Prostate gland (tissue), 2 donors: ENCODE results near the gene ZMYND10. TPM values are rescaled to one million over a fixed set of nuclear protein-coding genes. Genes with fewer than 3 reads are reported as not detected.

Experiments
- DNase-seq: peaks from one replicate; pipeline ENCODE4 v3.0.0-alpha.2; 2019; ENCODE audit warnings: low spot score
- H3K27ac ChIP-seq, 2 donors: fragments of 200-600 bp; sonication (generic); 2 replicates each; pipeline ENCODE4 v1.5.1; 2017 to 2019
- H3K27me3 ChIP-seq: fragments of 200-600 bp; sonication (generic); replicated peaks from 2 replicates; pipeline ENCODE4 v1.5.1; 2019; ENCODE audit not compliant: insufficient read depth
- H3K36me3 ChIP-seq, 2 donors: fragments of 200-600 bp; sonication (generic); 1 replicate in 1 of 2; 2 replicates in 1 of 2; pipeline versions ENCODE4 v1.5.1 to v1.8.1; 2017 to 2019
- H3K4me1 ChIP-seq: fragments of 200-600 bp; sonication (generic); replicated peaks from 2 replicates; pipeline ENCODE4 v1.5.1; 2019
- H3K4me3 ChIP-seq, 2 donors: fragments of 200-600 bp; sonication (generic); 2 replicates each; pipeline ENCODE4 v1.5.1; 2017 to 2019
- H3K9me3 ChIP-seq: fragments of 200-600 bp; sonication (generic); 2 replicates; pipeline ENCODE4 v1.5.1; 2017
- POLR2A ChIP-seq: fragments of 450-650 bp; IDR thresholded peaks from one replicate; pipeline ENCODE4 v1.6.1; 2016; ENCODE audit warnings: antibody characterized with exemption, mild to moderate bottlenecking
- POLR2AphosphoS5 ChIP-seq: sonication (generic); formaldehyde crosslinking; IDR thresholded peaks from one replicate; pipeline ENCODE4 v1.6.1; 2017; ENCODE audit warnings: antibody characterized with exemption
- whole genome bisulfite sequencing: methylation state at CpG from one replicate; pipeline ENCODE4 v1.1.5; 2018; 5-methylcytosine and 5-hydroxymethylcytosine counted together
- intact Hi-C: fragments of 100-400 bp; cut with DNase I; formaldehyde crosslinking; loops from one replicate; pipeline ENCODE4 v1.14.2; 2022
- total RNA-seq, 2 donors: library from RNA; depleted of rRNA; stranded (reverse); fragments of >200 nt; gene quantifications; one replicate each; pipeline ENCODE4 v1.1.0, GENCODE V29; 2016
- TF ChIP-seq, protein P1 (sequence below), 4 experiments: fragments of 200-600 bp in 2 of 4; fragments of 450-650 bp in 2 of 4; sonication (generic) in 2 of 4; IDR thresholded peaks; 1 replicate in 3 of 4; 2 replicates in 1 of 4; pipeline ENCODE4 v1.5.1; 2016 to 2019; ENCODE audit warnings: antibody characterized with exemption in 4 of 4, mild to moderate bottlenecking in 2 of 4, moderate library complexity in 2 of 4

Gene ZMYND10
- total RNA-seq, 2 donors from 2014 or later: 1.6 to 41.9 TPM

GRCh38 chr3:50292159-50293078, 53.1 kb downstream of the ZMYND10 start, which contains the start of gene IFRD2:
IFRD2 (minus strand) TSS chr3:50292429; CDS start chr3:50292274, 155 bp downstream.
- under 1% methylated on average over 67 of the region's 67 CpGs for WGBS
- Histone ChIP-seq H3K4me1 (peaks cover 5% of the 10 kb centered on the region), H3K27ac (peak within 1 kb of the TSS; percentile 86 to 88), H3K4me3 (peak within 1 kb of the TSS; percentile 88 to 92), H3K36me3 (peaks cover 10 to 22% of the 10 kb centered on the region in 2 donors), H3K9me3 (no peaks in the 10 kb centered on the region), H3K27me3 (no peaks in the 10 kb centered on the region)
- TF ChIP-seq, protein P1, sequence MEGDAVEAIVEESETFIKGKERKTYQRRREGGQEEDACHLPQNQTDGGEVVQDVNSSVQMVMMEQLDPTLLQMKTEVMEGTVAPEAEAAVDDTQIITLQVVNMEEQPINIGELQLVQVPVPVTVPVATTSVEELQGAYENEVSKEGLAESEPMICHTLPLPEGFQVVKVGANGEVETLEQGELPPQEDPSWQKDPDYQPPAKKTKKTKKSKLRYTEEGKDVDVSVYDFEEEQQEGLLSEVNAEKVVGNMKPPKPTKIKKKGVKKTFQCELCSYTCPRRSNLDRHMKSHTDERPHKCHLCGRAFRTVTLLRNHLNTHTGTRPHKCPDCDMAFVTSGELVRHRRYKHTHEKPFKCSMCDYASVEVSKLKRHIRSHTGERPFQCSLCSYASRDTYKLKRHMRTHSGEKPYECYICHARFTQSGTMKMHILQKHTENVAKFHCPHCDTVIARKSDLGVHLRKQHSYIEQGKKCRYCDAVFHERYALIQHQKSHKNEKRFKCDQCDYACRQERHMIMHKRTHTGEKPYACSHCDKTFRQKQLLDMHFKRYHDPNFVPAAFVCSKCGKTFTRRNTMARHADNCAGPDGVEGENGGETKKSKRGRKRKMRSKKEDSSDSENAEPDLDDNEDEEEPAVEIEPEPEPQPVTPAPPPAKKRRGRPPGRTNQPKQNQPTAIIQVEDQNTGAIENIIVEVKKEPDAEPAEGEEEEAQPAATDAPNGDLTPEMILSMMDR (IDR thresholded peaks at IDR 0.05): peak in 2 of 4 experiments; percentile 9 to 33
- TF ChIP-seq POLR2A (peak; percentile 69), POLR2AphosphoS5 (peak; percentile 99)
- DNase-seq: peak; percentile 98
- intact Hi-C loops: no loop called here

Other genes with a start within 250 kb of the ZMYND10 start
- 10 to 100 TPM; 43.3 to 71.8 TPM for gene SEMA3F, start 190.4 kb downstream of the ZMYND10 start, total RNA-seq
- gene GNAT1, start 154.1 kb downstream of the ZMYND10 start, total RNA-seq: not detected
- 1 to 10 TPM in 1 of 2 donors, under 1 TPM in 1; 0.41 to 4.0 TPM for gene SLC38A3, start 140.5 kb downstream of the ZMYND10 start, total RNA-seq
- 100 to 1,000 TPM; 118 to 301 TPM for gene GNAI2, start 109.5 kb downstream of the ZMYND10 start, total RNA-seq
- 10 to 100 TPM in 1 of 2 donors, 1 to 10 TPM in 1; 8.7 to 32.0 TPM for gene SEMA3B, start 76.6 kb downstream of the ZMYND10 start, total RNA-seq
- not detected for gene LSMEM2, start 66.6 kb downstream of the ZMYND10 start, total RNA-seq
- gene IFRD2, start 53.3 kb downstream of the ZMYND10 start, total RNA-seq: 10 to 100 TPM; 93.0 to 99.9 TPM
- gene HYAL3, start 46.3 kb downstream of the ZMYND10 start, total RNA-seq: 10 to 100 TPM in 1 of 2 donors, 1 to 10 TPM in 1; 4.1 to 10.7 TPM
- gene NAA80, start 46.3 kb downstream of the ZMYND10 start, total RNA-seq: 10 to 100 TPM; 15.8 to 28.0 TPM
- gene HYAL1, start 42.2 kb downstream of the ZMYND10 start, total RNA-seq: 1 to 10 TPM; 2.0 TPM
- 100 to 1,000 TPM in 1 of 2 donors, 10 to 100 TPM in 1; 76.1 to 131 TPM for gene HYAL2, start 23.0 kb downstream of the ZMYND10 start, total RNA-seq
- 100 to 1,000 TPM in 1 of 2 donors, 10 to 100 TPM in 1; 31.9 to 121 TPM for gene TUSC2, start 17.5 kb downstream of the ZMYND10 start, total RNA-seq
- 10 to 100 TPM; 23.8 to 36.6 TPM for gene RASSF1, start 4.9 kb downstream of the ZMYND10 start, total RNA-seq
- 10 to 100 TPM; 22.8 to 32.1 TPM for gene NPRL2, start 5.0 kb upstream of the ZMYND10 start, total RNA-seq
- 10 to 100 TPM; 33.2 to 39.9 TPM for gene CYB561D2, start 5.1 kb upstream of the ZMYND10 start, total RNA-seq
- gene TMEM115, start 13.8 kb upstream of the ZMYND10 start, total RNA-seq: 10 to 100 TPM; 73.0 to 76.7 TPM
- gene CACNA2D2, start 157.9 kb upstream of the ZMYND10 start, total RNA-seq: 1 to 10 TPM; 5.6 to 9.1 TPM
- 10 to 100 TPM in 1 of 2 donors, 1 to 10 TPM in 1; 7.5 to 11.0 TPM for gene C3orf18, start 222.0 kb upstream of the ZMYND10 start, total RNA-seq
- gene HEMK1, start 223.8 kb upstream of the ZMYND10 start, total RNA-seq: 10 to 100 TPM in 1 of 2 donors, 1 to 10 TPM in 1; 8.5 to 17.1 TPM